ENCODE measurements around the gene NTSR1.

NTSR1 gene

DNA sequence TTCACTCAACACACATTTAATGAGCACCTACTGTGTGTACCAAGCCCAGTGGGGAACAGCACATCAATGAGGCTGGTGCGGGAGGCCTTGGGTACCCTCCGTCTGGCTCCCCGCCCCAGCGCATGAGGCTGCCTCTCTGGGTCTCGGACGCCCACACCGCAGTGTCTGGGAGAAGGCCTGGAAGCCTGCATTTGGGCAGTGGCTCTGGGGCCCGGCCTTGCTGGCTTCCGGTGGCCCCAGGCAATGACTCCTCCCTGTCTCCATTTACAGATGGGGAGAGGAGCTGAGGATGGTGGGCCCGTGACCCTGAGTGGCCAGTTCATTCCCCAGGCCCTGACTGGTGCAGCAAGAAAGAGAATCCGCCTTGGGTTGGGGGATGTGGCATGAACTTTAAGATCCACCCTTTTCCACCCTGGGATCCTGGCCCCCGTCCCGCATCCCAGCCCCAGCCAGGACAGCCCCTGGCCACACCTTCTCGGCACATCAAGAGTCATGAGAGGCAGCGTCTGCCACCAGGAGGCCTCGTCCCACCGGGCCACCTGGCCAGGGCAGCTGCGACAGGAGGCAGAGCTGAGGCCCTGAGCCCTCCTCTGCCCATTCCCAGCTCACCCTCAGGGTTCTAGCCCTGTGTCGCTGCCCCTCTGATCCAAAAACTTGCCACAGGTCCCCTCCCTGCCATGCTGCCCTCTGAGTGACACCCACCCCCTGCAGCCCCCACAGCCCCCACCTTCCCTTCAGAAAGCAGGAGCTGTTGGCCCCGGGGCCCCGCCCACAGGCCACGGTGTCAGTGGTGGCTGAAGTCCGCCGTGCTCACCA, 70.2 kb downstream of the NTSR1 start:
- H3K27ac Mint-ChIP-seq: peak overlapping the region; percentile 26
- no peak overlapping the region for H3K4me3 Mint-ChIP-seq
- no peaks in the 10 kb centered on the region for H3K36me3 Mint-ChIP-seq (ENCODE audit: low read depth)
- H3K27me3 Mint-ChIP-seq: no peaks in the 10 kb centered on the region
- H3K9me3 Mint-ChIP-seq: no peaks in the 10 kb centered on the region
- peaks cover 35% of the 10 kb centered on the region for H3K4me1 Mint-ChIP-seq (ENCODE audit: low read depth)
- no peak for DNase-seq

DNA sequence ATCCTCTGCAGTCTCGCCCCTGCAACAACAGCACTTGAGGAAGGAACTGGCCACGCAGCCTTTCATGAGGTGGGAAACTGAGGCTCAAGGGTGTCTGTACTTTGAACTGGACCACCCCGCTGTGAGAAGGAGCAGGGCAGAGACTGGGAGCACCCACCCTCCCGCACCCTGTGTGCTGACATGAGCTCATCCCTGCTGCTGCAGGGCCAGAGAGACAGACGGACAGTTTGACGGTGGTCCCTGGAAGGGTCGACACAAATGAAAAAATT, 70.7 kb downstream of the NTSR1 start:
- H3K9me3 Mint-ChIP-seq: no peaks in the 10 kb centered on the region
- H3K27ac Mint-ChIP-seq: no peak overlapping the region
- DNase-seq: no peak
- no peaks in the 10 kb centered on the region for H3K27me3 Mint-ChIP-seq
- peaks cover 31% of the 10 kb centered on the region for H3K4me1 Mint-ChIP-seq (ENCODE audit: low read depth)
- no peaks in the 10 kb centered on the region for H3K36me3 Mint-ChIP-seq (ENCODE audit: low read depth)
- H3K4me3 Mint-ChIP-seq: no peak overlapping the region

DNA sequence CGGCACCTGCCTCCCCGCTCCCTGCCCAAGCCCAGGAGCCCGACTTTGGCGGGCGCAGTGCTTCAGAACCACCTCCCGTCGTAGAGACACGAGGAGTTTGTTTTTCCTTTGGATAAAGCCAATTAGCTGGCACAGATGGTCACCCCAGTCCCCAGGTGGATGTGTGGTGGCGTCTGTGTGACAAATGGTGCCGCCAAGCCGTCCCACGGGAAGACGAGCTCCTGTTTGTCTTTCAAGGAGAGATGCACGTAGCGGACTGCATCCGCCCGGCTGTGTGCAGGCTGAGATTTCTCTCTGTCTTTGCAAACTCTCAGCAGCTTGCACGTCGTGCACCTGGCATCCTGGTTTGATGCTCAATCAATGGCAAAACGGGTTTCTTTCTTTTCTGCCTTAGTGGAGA, 71.6 kb downstream of the NTSR1 start:
- no peak for DNase-seq
- Mint-ChIP-seq H3K9me3 (no peaks in the 10 kb centered on the region), H3K36me3 (ENCODE audit: low read depth) (no peaks in the 10 kb centered on the region), H3K27ac (no peak overlapping the region), H3K27me3 (no peaks in the 10 kb centered on the region), H3K4me1 (ENCODE audit: low read depth) (peaks cover 22% of the 10 kb centered on the region), H3K4me3 (no peak overlapping the region)

DNA sequence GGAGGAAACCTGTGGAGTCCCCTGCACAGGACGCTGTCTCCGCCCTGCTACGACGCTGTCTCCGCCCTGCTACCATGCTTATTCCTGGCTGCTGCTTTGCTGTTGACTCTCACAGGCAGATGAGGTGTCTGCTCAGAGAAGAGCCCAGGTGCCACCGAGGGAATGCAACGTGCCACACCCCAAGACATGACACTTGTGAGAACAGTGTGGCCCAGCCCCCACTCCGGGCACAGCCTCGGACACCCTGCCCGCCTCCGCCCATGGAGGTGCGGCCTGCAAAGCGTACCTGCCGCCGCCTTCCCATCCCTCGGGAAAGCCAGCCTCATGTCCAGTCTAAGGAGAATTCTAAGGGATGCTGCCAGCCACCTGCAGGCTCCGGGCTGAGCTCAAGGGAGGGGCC, 72.1 kb downstream of the NTSR1 start:
- Mint-ChIP-seq H3K27me3 (no peaks in the 10 kb centered on the region), H3K27ac (no peak overlapping the region), H3K9me3 (no peaks in the 10 kb centered on the region), H3K4me3 (no peak overlapping the region), H3K36me3 (ENCODE audit: low read depth) (no peaks in the 10 kb centered on the region), H3K4me1 (ENCODE audit: low read depth) (peaks cover 17% of the 10 kb centered on the region)
- no peak for DNase-seq

DNA sequence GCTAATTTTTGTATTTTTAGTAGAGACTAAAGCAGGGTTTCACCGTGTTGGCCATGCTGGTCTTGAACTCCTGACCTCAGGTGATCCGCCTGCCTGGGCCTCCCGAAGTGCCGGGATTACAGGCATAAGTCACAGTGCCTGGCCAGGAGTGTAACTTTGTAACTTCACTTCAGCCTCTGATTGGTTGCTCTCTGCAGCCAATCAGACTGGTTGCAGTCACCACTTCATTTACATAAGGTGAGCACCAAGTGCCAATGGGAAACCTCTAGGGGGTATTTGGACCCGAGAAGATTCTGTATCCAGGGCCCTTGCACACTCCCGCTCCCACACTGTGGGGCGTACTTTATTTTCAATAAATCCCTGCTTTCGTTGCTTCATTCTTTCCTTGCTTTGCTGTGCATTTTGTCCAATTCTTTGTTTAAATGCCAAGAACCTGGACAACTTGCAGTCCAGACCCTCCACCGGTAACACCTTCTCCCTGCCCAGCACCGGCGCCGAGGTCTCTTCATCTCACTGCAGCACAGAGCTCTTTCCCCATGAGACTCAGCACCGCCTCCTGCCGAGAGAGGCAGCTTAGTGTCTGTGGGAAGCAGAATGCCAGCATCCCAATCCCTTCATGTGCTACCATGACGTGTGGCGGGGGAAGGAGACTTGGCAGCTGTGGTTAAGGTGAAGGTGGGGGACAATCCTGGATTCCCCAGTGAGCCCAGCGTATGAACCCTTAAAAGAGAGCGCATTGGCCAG, 73.7 kb downstream of the NTSR1 start:
- Mint-ChIP-seq H3K36me3 (ENCODE audit: low read depth) (no peaks in the 10 kb centered on the region), H3K9me3 (no peaks in the 10 kb centered on the region), H3K27ac (no peak overlapping the region), H3K4me1 (ENCODE audit: low read depth) (peaks cover 5% of the 10 kb centered on the region), H3K27me3 (no peaks in the 10 kb centered on the region), H3K4me3 (no peak overlapping the region)
- DNase-seq: no peak

DNA sequence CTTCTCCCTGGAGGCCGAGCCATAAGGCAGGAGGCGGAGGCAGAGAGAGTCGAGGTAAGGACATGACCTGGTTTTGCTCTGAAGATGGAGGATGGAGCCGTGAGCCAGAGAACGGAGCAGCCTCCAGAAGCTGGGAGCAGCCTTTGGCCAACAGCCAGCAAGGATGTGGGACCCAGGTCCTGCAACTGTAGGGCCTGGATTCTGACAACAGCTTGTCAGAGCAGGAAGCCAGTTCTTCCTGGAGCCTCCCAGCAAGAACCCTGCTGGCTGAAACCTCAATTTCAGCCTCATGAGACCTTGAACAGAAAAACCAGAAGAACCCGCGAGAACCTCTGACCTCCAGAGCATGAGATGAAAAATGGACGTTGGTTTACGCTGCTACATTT, 74.2 kb downstream of the NTSR1 start:
- H3K27me3 Mint-ChIP-seq: no peaks in the 10 kb centered on the region
- no peaks in the 10 kb centered on the region for H3K36me3 Mint-ChIP-seq (ENCODE audit: low read depth)
- no peak overlapping the region for H3K27ac Mint-ChIP-seq
- H3K4me1 Mint-ChIP-seq (ENCODE audit: low read depth): peaks cover 7% of the 10 kb centered on the region
- no peak overlapping the region for H3K4me3 Mint-ChIP-seq
- H3K9me3 Mint-ChIP-seq: no peaks in the 10 kb centered on the region
- no peak for DNase-seq

DNA sequence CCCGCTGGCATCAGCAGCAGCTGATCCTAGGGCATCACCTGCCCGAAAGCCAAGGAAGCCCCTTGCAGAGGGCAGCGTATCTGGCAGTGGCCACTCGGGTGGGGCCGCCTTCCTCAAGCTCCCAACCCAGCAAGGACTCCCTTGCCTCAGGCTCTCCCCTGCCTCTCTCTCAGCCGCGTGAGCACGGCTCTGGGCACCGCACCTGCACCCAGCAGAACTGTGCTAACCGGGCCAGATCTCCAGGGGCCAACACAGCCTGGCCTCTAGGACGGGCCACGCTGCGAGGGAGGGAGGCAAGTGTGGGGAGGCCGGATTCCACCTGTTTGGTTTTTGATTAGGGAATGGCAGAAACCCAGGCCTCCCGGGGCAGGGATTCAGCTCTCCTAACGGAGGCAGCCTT, 75.9 kb downstream of the NTSR1 start:
- H3K9me3 Mint-ChIP-seq: no peaks in the 10 kb centered on the region
- no peak for DNase-seq
- H3K27me3 Mint-ChIP-seq: no peaks in the 10 kb centered on the region
- peaks cover 7% of the 10 kb centered on the region for H3K4me1 Mint-ChIP-seq (ENCODE audit: low read depth)
- H3K4me3 Mint-ChIP-seq: no peak overlapping the region
- no peak overlapping the region for H3K27ac Mint-ChIP-seq
- no peaks in the 10 kb centered on the region for H3K36me3 Mint-ChIP-seq (ENCODE audit: low read depth)

DNA sequence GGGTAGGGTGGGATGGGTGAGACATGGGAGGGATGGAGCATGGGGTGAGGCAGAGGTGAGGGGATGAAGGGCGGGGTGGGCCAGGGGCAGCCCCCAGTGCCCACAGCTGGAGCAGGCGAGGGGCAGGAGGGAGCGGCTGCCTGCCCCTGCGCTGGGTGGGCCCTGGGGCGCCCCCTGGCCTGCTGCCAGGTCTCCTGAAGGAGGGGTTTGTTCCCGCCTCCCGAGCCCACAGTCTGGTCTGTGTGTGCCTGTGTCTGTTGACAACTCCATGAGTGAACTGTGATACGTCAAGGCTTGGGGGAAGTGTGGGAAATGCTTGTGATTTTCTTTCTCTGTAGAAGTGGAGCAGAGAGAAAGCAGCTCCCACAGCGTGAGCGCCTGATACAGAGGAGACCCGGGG, 76.8 kb downstream of the NTSR1 start:
- DNase-seq: no peak
- Mint-ChIP-seq H3K4me1 (ENCODE audit: low read depth) (peaks cover 7% of the 10 kb centered on the region), H3K9me3 (no peaks in the 10 kb centered on the region), H3K27ac (no peak overlapping the region), H3K36me3 (ENCODE audit: low read depth) (no peaks in the 10 kb centered on the region), H3K27me3 (no peaks in the 10 kb centered on the region), H3K4me3 (no peak overlapping the region)

DNA sequence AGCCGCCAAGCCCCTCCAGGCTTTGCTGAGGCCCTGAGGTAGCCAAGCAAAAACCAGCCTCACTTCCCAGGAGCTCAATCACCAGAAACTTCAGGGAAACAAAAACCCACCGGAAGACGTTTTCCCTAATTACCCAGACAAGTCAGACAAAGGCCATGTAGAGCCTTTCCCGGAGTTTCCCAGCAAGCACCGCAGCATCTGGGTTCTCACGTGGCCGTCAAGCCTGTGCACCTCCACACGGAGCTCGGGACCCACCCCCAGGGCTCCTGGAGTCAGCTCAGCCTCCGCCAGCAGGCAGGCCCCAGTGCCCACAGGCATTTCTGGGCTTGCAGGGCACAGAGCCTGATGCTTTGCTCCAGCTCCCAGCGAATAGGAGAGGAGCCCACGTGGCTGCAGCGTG, 77.5 kb downstream of the NTSR1 start:
- Mint-ChIP-seq H3K4me1 (ENCODE audit: low read depth) (peaks cover 8% of the 10 kb centered on the region), H3K27ac (no peak overlapping the region), H3K27me3 (no peaks in the 10 kb centered on the region), H3K36me3 (ENCODE audit: low read depth) (no peaks in the 10 kb centered on the region), H3K4me3 (no peak overlapping the region), H3K9me3 (no peaks in the 10 kb centered on the region)
- DNase-seq: no peak

DNA sequence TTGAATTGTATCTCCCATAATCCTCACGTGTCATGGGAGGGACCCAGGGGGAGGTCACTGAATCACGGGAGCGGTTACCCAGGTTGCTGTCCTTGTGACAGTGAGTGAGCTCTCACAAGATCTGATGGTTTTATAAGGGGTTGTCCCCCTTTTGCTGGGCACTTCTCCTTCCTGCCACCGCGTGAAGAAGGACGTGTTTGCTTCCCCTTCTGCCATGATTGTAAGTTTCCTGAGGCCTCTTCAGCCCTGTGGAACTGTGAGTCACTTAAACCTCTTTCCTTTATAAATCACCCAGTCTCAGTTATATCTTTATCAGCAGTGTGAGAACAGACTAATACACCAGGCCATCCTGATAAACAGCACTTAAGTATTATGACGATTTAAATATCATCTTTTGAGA, 78.7 kb downstream of the NTSR1 start:
- Mint-ChIP-seq H3K36me3 (ENCODE audit: low read depth) (no peaks in the 10 kb centered on the region), H3K27ac (no peak overlapping the region), H3K9me3 (no peaks in the 10 kb centered on the region), H3K4me1 (ENCODE audit: low read depth) (peaks cover 15% of the 10 kb centered on the region), H3K27me3 (no peaks in the 10 kb centered on the region), H3K4me3 (no peak overlapping the region)
- DNase-seq: no peak

DNA sequence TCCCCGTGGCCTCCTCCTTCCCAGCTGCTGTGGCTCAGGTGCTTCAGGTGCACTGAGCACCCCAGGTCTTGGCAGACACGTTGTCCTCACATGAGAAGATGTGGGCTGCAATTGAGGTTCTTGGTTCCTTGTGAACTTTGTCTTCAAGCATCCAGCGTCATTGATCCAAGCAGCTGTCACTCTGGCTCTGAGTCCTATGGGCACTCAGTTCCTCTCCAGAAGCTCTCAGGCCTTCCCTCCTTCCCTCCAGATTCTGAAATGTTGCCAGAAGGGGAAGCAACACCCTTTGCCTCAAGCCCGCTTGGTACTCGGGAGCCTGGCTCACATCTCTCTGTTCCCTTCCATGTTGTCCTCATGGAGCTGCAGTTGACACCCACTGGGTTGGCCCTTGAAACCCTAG, 79.2 kb downstream of the NTSR1 start:
- H3K9me3 Mint-ChIP-seq: no peaks in the 10 kb centered on the region
- H3K27me3 Mint-ChIP-seq: no peaks in the 10 kb centered on the region
- H3K36me3 Mint-ChIP-seq (ENCODE audit: low read depth): no peaks in the 10 kb centered on the region
- no peak for DNase-seq
- H3K4me1 Mint-ChIP-seq (ENCODE audit: low read depth): peaks cover 18% of the 10 kb centered on the region
- H3K27ac Mint-ChIP-seq: no peak overlapping the region
- H3K4me3 Mint-ChIP-seq: no peak overlapping the region

DNA sequence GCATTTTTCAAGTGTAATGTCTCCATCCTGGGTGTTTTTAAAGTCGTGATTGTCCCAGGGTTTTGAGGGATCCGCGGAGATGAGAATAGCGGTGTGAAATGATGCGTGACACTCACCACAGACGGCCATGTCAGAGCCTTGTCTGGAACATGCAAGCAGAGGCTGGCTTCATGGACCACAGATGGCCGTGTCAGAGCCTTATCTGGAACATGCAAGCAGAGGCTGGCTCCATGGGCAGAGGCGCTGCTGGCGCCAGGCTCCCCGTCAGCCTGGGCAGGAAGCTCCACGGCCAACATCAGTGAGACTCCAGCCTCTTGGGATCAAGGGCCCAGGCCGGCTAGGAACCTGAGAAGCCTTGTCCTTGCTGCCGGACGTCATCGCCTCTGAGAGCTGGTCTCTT, 80.0 kb downstream of the NTSR1 start:
- DNase-seq: no peak
- H3K27ac Mint-ChIP-seq: no peak overlapping the region
- no peaks in the 10 kb centered on the region for H3K36me3 Mint-ChIP-seq (ENCODE audit: low read depth)
- H3K27me3 Mint-ChIP-seq: no peaks in the 10 kb centered on the region
- H3K9me3 Mint-ChIP-seq: no peaks in the 10 kb centered on the region
- no peak overlapping the region for H3K4me3 Mint-ChIP-seq
- peaks cover 25% of the 10 kb centered on the region for H3K4me1 Mint-ChIP-seq (ENCODE audit: low read depth)

DNA sequence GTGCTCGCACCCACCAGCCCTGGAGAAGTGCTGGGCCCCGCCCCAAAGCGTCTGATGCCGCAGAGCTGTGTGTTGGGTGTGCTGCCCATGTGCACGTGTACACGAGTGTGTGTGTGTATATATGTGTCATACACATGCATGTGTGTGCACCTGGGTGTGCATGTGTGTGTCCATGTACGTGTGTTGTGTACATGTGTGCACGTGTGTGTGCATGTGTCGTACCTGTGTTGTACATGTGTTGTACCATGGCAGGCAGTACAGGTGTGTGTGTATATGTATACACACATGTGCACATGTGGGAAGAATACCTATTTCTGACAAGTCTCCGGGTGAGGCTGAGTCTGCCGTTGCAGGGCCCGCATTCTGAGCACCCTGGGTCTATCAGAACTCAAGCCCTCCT, 81.4 kb downstream of the NTSR1 start:
- no peak overlapping the region for H3K27ac Mint-ChIP-seq

DNA sequence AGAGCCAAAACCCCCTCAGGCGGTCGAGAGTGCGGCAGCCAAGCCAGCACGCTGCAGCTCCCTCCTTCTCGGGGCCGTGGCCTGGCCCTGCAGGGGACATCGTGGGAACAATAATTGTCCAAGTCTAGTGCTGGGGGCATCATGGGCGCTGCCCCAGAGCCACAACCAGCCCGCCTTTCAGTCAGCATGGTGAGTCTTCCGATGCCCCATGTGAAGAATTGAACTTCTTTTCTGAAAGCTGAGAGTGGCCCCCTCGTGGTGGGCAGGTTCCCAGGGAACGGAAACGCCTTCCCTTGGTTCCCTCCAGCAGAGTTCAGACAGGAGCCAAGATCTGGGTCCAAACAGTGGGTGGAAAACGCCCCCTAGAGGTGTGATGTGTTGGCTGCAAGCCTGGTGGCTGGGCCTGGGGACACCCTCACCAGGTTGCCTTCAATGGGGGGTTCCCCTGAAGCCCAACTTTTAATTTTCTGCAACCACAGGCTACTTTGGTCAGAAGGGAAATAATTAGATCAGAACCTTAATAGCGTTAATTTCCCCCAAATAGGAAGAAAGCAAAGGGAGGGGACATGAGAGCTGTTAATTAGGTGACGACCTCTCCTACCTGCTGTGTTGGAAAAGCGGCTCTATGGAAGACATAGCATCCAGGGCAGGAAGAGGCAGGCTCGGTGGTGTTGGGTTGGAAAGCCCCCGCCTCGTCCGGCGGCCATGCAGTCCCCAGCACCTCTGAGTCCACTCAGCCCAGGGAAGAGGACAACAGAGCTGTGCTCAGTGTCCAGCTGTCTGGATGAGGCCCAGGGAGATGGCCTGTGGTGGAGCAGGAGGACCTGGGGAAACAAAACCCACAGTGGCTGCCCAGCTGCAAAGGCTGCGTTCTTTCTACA, 82.9 kb downstream of the NTSR1 start:
- Mint-ChIP-seq H3K9me3 (no peaks in the 10 kb centered on the region), H3K4me3 (no peak overlapping the region), H3K36me3 (ENCODE audit: low read depth) (no peaks in the 10 kb centered on the region), H3K27ac (no peak overlapping the region), H3K27me3 (no peaks in the 10 kb centered on the region), H3K4me1 (ENCODE audit: low read depth) (peaks cover 39% of the 10 kb centered on the region)
- peak; percentile 82 for DNase-seq

More for the DNA sequence above, 81.4 kb downstream of the NTSR1 start:
- no peaks in the 10 kb centered on the region for H3K36me3 Mint-ChIP-seq (ENCODE audit: low read depth)
- H3K4me1 Mint-ChIP-seq (ENCODE audit: low read depth): peaks cover 35% of the 10 kb centered on the region
- no peak for DNase-seq
- H3K27me3 Mint-ChIP-seq: no peaks in the 10 kb centered on the region
- no peaks in the 10 kb centered on the region for H3K9me3 Mint-ChIP-seq
- H3K4me3 Mint-ChIP-seq: no peak overlapping the region
